ENCODE measurements around the gene ABCC3. TPM values are rescaled to one million over a fixed set of nuclear protein-coding genes. Genes with fewer than 3 reads are reported as not detected.

ABCC3 gene
- total and polyA plus RNA-seq, 2 donors (not counting 3 experiments of a cell fraction or from before 2014, with no cell fraction given), result 1.1 to 2.6 TPM

DNA sequence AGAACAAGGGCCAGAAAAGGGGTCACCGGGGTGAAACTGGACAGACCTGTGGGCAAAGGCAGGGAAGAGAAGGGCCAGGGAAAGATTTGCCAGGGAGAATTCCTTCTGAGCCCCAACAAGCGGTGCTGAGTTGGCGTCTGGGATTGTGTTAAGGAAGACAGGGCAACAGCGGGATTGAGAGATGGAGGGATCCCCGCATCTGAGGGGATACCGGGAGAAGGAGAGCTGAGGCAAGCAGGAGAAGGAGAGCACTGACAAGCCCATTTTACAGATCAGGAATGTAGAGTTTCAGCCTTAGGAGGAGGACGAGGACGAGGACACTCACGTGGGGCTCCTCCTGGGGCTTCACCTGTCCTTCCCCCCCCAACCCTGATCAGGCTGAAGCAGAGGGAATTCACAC, 998 bp upstream of the ABCC3 start:
- Histone ChIP-seq H3K4me1 (ENCODE audit: control insufficient read depth, extremely low read depth, insufficient read depth, low read length) (peaks cover 31% of the 10 kb centered on the region), H3K4me2 (ENCODE audit: insufficient read depth, low read length) (no peak overlapping the region), H3K27ac (ENCODE audit: insufficient read depth, low read depth, low read length) (no peak overlapping the region), H2AFZ (ENCODE audit: low read depth, low read length) (no peak overlapping the region), H4K20me1 (replicated peaks; ENCODE audit: control insufficient read depth, extremely low read depth, insufficient read depth, low read length) (no peaks in the 10 kb centered on the region), H3K36me3 (ENCODE audit: control insufficient read depth in 2 of 2, extremely low read depth in 1 of 2, insufficient read depth in 2 of 2, low read length in 2 of 2) (no peaks in the 10 kb centered on the region), H3K9ac (replicated peaks; ENCODE audit: extremely low read depth, insufficient read depth, low read length) (no peak overlapping the region), H3K79me2 (ENCODE audit: control insufficient read depth, insufficient read depth, low read length) (no peaks in the 10 kb centered on the region), H3K27me3 (ENCODE audit: control insufficient read depth in 2 of 2, insufficient read depth in 2 of 2, low read length in 2 of 2) (peaks cover 0 to 4% of the 10 kb centered on the region in 2 experiments), H3K9me3 (replicated peaks; ENCODE audit: control insufficient read depth, insufficient read depth, low read length) (no peaks in the 10 kb centered on the region), H3K4me3 (replicated peaks in 1 of 3; ENCODE audit: insufficient read depth in 1 of 3, low read depth in 1 of 3, low read length in 3 of 3) (no peak overlapping the region), H3K9me1 (replicated peaks; ENCODE audit: control insufficient read depth, extremely low read depth, insufficient read depth, low read length) (no peaks in the 10 kb centered on the region)
- ChIA-PET CTCF (interaction anchor here (1.6 kb wide), 2 partner anchors 62 to 83 kb away, joined by 6 to 7 read pairs; no protein-coding TSS in a partner anchor), POLR2A (no interaction called here)
- FAIRE-seq, result no peak
- BruUV-seq (replicated peaks), result no TSS peak
- intact Hi-C loops (cut with micrococcal nuclease) (no loop called here), dilution Hi-C loops (cut with MboI; ENCODE audit: extremely low pct_ligation_motif_present, low sequenced_read_pairs) (no loop called here)
- no peak for DNase-seq (ENCODE audit: low read depth, low spot score)
- no peak for TF ChIP-seq FOS (IDR thresholded peaks at IDR 0.05; ENCODE audit: borderline replicate concordance, insufficient read depth, low read length)

DNA sequence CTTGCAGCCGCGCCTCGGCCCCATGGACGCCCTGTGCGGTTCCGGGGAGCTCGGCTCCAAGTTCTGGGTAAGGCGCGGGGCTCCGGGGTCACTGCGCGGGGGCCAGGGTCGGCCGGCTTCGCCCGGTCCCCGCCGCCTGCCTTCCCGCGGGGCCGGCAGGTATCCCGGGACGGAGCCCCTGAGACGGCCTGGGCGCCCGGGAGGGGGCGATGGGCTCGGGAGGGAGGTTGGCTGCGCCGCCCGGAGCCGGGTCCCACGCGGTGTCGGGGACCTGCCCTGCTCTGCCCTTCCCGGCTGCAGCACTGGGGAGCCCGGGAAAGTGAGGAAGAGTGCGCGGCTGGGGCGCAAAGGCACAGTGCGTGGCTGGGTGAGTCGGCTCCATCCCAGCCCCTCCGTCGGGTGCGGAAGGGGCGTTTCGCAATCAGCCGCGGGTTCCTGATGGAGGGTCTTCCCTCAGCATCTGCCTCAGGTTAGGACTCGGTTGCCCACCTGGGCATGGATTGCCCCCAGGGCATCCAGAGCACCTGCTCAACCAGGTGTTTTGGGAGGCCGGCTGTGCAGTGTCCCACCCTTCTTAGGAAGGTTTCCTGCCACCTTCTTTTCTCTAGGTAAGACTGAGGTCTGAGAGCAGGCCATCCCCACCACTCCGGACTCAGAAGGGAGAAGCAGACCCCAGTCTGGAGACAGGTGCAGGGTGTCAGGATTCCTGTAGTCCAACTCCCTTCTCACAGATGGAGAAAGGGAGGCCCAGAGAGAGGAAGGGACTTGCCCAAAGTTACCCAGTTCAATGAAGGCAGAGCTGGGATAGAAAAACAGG, 442 bp downstream of the ABCC3 start:
- TF ChIP-seq, protein P1, sequence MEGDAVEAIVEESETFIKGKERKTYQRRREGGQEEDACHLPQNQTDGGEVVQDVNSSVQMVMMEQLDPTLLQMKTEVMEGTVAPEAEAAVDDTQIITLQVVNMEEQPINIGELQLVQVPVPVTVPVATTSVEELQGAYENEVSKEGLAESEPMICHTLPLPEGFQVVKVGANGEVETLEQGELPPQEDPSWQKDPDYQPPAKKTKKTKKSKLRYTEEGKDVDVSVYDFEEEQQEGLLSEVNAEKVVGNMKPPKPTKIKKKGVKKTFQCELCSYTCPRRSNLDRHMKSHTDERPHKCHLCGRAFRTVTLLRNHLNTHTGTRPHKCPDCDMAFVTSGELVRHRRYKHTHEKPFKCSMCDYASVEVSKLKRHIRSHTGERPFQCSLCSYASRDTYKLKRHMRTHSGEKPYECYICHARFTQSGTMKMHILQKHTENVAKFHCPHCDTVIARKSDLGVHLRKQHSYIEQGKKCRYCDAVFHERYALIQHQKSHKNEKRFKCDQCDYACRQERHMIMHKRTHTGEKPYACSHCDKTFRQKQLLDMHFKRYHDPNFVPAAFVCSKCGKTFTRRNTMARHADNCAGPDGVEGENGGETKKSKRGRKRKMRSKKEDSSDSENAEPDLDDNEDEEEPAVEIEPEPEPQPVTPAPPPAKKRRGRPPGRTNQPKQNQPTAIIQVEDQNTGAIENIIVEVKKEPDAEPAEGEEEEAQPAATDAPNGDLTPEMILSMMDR (IDR thresholded peaks at IDR 0.05; ENCODE audit: extremely low read depth in 1 of 2, insufficient read depth in 1 of 2, low read depth in 1 of 2, low read length in 2 of 2), result peak in 1 of 2 donors; percentile 15
- no peak for TF ChIP-seq EZH2 (IDR thresholded peaks at IDR 0.05; ENCODE audit: borderline replicate concordance, low read depth, low read length, severe bottlenecking)
- CTCF ChIA-PET, result interaction anchor here (1.0 to 7.0 kb wide), 2 partner anchors 8 to 58 kb away, joined by 3 to 96 read pairs; no protein-coding TSS in a partner anchor
- intact Hi-C loops (cut with micrococcal nuclease) (no loop called here), dilution Hi-C loops (cut with MboI; ENCODE audit: extremely low pct_ligation_motif_present, low sequenced_read_pairs) (no loop called here)
- H3K9me3 ChIP-seq (replicated peaks; ENCODE audit: control insufficient read depth, insufficient read depth, low read length), result no peaks in the 10 kb centered on the region
- no peaks in the 10 kb centered on the region for H3K36me3 ChIP-seq (ENCODE audit: control insufficient read depth in 2 of 2, extremely low read depth in 1 of 2, insufficient read depth in 2 of 2, low read length in 2 of 2)
- H2AFZ ChIP-seq (ENCODE audit: low read depth, low read length), result peak overlapping the region; percentile 58
- no peak overlapping the region for H3K27ac ChIP-seq (ENCODE audit: insufficient read depth, low read depth, low read length)
- H3K79me2 ChIP-seq (ENCODE audit: control insufficient read depth, insufficient read depth, low read length), result no peaks in the 10 kb centered on the region
- no peaks in the 10 kb centered on the region for H3K27me3 ChIP-seq (ENCODE audit: control insufficient read depth in 2 of 2, insufficient read depth in 2 of 2, low read length in 2 of 2)
- DNase-seq (ENCODE audit: low read depth, low spot score) (no peak), FAIRE-seq (no peak)
- H4K20me1 ChIP-seq (replicated peaks; ENCODE audit: control insufficient read depth, extremely low read depth, insufficient read depth, low read length), result no peaks in the 10 kb centered on the region
- H3K9ac ChIP-seq (replicated peaks; ENCODE audit: extremely low read depth, insufficient read depth, low read length), result no peak overlapping the region
- no peaks in the 10 kb centered on the region for H3K9me1 ChIP-seq (replicated peaks; ENCODE audit: control insufficient read depth, extremely low read depth, insufficient read depth, low read length)
- peak overlapping the region; percentile 70 for H3K4me2 ChIP-seq (ENCODE audit: insufficient read depth, low read length)
- peak overlapping the region; percentile 18 to 43 (median 26) for H3K4me3 ChIP-seq (replicated peaks in 1 of 3; ENCODE audit: insufficient read depth in 1 of 3, low read depth in 1 of 3, low read length in 3 of 3)
- BruUV-seq (replicated peaks), result no TSS peak
- H3K4me1 ChIP-seq (ENCODE audit: control insufficient read depth, extremely low read depth, insufficient read depth, low read length), result peaks cover 44% of the 10 kb centered on the region
- POLR2A ChIA-PET, result no interaction called here

Data from endothelial cell of umbilical vein (primary cell).